Thyroid gland (tissue), 4 donors: ENCODE measurements around the gene PRDM11. TPM values are rescaled to one million over a fixed set of nuclear protein-coding genes. Genes with fewer than 3 reads are reported as not detected.

Experiments used
- DNase-seq, 2 donors: peaks; one replicate each; pipeline ENCODE4 v3.0.0-alpha.2; 2019
- H3K27ac ChIP-seq, 3 donors: fragments of 200-600 bp; sonication (generic); 1 replicate in 2 of 3; 2 replicates in 1 of 3; pipeline ENCODE4 v1.5.1; 2016 to 2019; ENCODE audit warnings: mild to moderate bottlenecking in 1 of 3, moderate library complexity in 1 of 3
- H3K27me3 ChIP-seq: fragments of 200-600 bp; sonication (generic); one replicate; pipeline ENCODE4 v1.5.1; 2019
- H3K36me3 ChIP-seq, 2 donors: fragments of 200-600 bp; sonication (generic); one replicate each; pipeline ENCODE4 v1.5.1; 2016 to 2019
- H3K4me1 ChIP-seq, 2 donors: fragments of 200-600 bp; sonication (generic); one replicate each; pipeline ENCODE4 v1.5.1; 2017 to 2019
- H3K4me3 ChIP-seq, 3 donors: fragments of 200-600 bp; sonication (generic); replicated peaks in 1 of 3; 1 replicate in 2 of 3; 2 replicates in 1 of 3; pipeline ENCODE4 v1.5.1; 2016; ENCODE audit warnings: mild to moderate bottlenecking in 1 of 3
- H3K9me3 ChIP-seq: fragments of 200-600 bp; sonication (generic); one replicate; pipeline ENCODE4 v1.5.1; 2017
- POLR2A ChIP-seq, 2 donors: fragments of 450-650 bp; IDR thresholded peaks; one replicate each; pipeline ENCODE4 v1.6.1; 2017; ENCODE audit warnings: antibody characterized with exemption in 2 of 2, mild to moderate bottlenecking in 2 of 2, moderate library complexity in 1 of 2
- WGBS, 2 donors: methylation state at CpG; one replicate each; pipeline ENCODE4 v1.1.5; 2017; 5-methylcytosine and 5-hydroxymethylcytosine counted together
- intact Hi-C: fragments of 100-400 bp; cut with DNase I; formaldehyde crosslinking; loops from one replicate; pipeline ENCODE4 v1.15.1; 2023
- total RNA-seq, 4 donors: library from RNA; depleted of rRNA; stranded (reverse); fragments of >200 nt; gene quantifications; one replicate each; pipeline ENCODE4 v1.2.3, GENCODE V29; 2016
- TF ChIP-seq, protein P1 (sequence below), 6 experiments: fragments of 200-600 bp in 3 of 6; fragments of 450-650 bp in 3 of 6; sonication (generic) in 3 of 6; IDR thresholded peaks; one replicate each; pipeline ENCODE4 v1.5.1; 2016 to 2019; ENCODE audit warnings: antibody characterized with exemption in 6 of 6, mild to moderate bottlenecking in 2 of 6, inconsistent platforms in 1 of 6, moderate library complexity in 1 of 6

The PRDM11 gene
- total RNA-seq, 4 donors from 2014 or later, result 8.6 to 53.3 (median 31.0) TPM

GRCh38 chr11:45209000-45209879 lies 62.8 kb downstream of the PRDM11 start:
- no peak for DNase-seq
- 74 to 75% methylated on average over 23 to 33 of the region's 35 CpGs for WGBS, 2 donors
- Histone ChIP-seq H3K4me3 (no peak overlapping the region), H3K9me3 (no peaks in the 10 kb centered on the region), H3K36me3 (peaks cover 10 to 12% of the 10 kb centered on the region in 2 donors), H3K27ac (peak overlapping the region in 2 of 3 donors; percentile 73 to 89), H3K27me3 (no peaks in the 10 kb centered on the region), H3K4me1 (peaks cover 14 to 27% of the 10 kb centered on the region in 2 donors)
- TF ChIP-seq, protein P1, sequence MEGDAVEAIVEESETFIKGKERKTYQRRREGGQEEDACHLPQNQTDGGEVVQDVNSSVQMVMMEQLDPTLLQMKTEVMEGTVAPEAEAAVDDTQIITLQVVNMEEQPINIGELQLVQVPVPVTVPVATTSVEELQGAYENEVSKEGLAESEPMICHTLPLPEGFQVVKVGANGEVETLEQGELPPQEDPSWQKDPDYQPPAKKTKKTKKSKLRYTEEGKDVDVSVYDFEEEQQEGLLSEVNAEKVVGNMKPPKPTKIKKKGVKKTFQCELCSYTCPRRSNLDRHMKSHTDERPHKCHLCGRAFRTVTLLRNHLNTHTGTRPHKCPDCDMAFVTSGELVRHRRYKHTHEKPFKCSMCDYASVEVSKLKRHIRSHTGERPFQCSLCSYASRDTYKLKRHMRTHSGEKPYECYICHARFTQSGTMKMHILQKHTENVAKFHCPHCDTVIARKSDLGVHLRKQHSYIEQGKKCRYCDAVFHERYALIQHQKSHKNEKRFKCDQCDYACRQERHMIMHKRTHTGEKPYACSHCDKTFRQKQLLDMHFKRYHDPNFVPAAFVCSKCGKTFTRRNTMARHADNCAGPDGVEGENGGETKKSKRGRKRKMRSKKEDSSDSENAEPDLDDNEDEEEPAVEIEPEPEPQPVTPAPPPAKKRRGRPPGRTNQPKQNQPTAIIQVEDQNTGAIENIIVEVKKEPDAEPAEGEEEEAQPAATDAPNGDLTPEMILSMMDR (IDR thresholded peaks at IDR 0.05), result no peak
- intact Hi-C loops, result no loop called here

GRCh38 chr11:45209891-45210699 lies 63.7 kb downstream of the PRDM11 start:
- Histone ChIP-seq H3K4me1 (peaks cover 21 to 35% of the 10 kb centered on the region in 2 donors), H3K9me3 (no peaks in the 10 kb centered on the region), H3K27me3 (no peaks in the 10 kb centered on the region), H3K27ac (peak overlapping the region; percentile 22 to 89 (median 73)), H3K36me3 (peaks cover 10 to 12% of the 10 kb centered on the region in 2 donors), H3K4me3 (no peak overlapping the region)
- DNase-seq, result peak; percentile 95 to 96
- TF ChIP-seq POLR2A (IDR thresholded peaks at IDR 0.05), result peak in 1 of 2 donors; percentile 6
- TF ChIP-seq, protein P1 (IDR thresholded peaks at IDR 0.05), result peak in 1 of 6 experiments; percentile 26
- intact Hi-C loops, result no loop called here
- WGBS, 2 donors, result 17 to 19% methylated on average over 29 of the region's 29 CpGs

DNA sequence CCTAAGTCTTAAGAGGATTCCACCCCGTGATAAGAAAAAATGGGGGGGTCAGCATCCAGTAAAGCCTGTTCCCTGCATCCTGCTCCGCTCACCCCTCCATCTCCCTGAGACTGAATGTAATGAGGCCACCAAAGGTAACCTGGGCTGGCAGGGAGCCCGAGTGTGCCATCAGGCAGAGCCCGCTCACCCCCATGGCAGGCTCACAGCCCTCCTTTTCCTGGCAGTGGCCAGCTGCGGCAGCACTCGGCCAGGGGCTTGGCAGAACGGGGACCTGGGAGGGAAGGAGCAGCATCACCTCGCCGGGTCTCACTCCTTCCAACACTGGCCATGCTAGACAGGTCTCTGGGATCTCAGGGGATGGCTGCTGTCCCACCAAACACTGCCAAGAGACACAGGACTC lies 64.4 kb downstream of the PRDM11 start:
- intact Hi-C loops, result no loop called here
- no peaks in the 10 kb centered on the region for H3K27me3 ChIP-seq
- TF ChIP-seq POLR2A (IDR thresholded peaks at IDR 0.05), result no peak
- TF ChIP-seq, protein P1 (IDR thresholded peaks at IDR 0.05), result no peak
- DNase-seq, result peak; percentile 56 to 75
- H3K4me1 ChIP-seq, result peaks cover 28 to 43% of the 10 kb centered on the region in 2 donors
- peak overlapping the region; percentile 22 to 89 (median 73) for H3K27ac ChIP-seq
- H3K9me3 ChIP-seq, result no peaks in the 10 kb centered on the region
- peaks cover 10 to 12% of the 10 kb centered on the region in 2 donors for H3K36me3 ChIP-seq
- WGBS, 2 donors, result 66 to 67% methylated on average over 1 to 3 of the region's 9 CpGs
- H3K4me3 ChIP-seq, result no peak overlapping the region

- intact Hi-C loops, result no loop called here
- H3K27me3 ChIP-seq, result no peaks in the 10 kb centered on the region
- peaks cover 10 to 12% of the 10 kb centered on the region in 2 donors for H3K36me3 ChIP-seq
- H3K4me1 ChIP-seq, result peaks cover 37 to 49% of the 10 kb centered on the region in 2 donors
- 90 to 96% methylated on average over 9 of the region's 9 CpGs for WGBS, 2 donors
- TF ChIP-seq, protein P1 (IDR thresholded peaks at IDR 0.05), result no peak
- no peak for TF ChIP-seq POLR2A (IDR thresholded peaks at IDR 0.05)
- H3K9me3 ChIP-seq, result no peaks in the 10 kb centered on the region
- H3K4me3 ChIP-seq, result no peak overlapping the region
- no peak overlapping the region for H3K27ac ChIP-seq
- no peak for DNase-seq
Measured at GRCh38 chr11:45211732-45212131, 65.3 kb downstream of the PRDM11 start.
